Progenitor cell of endocrine pancreas (in vitro differentiated cells): ENCODE results near the gene SNAPIN. TPM values are rescaled to one million over a fixed set of nuclear protein-coding genes. Genes with fewer than 3 reads are reported as not detected.

Source experiments
- DNase-seq: peaks from one replicate; pipeline ENCODE4 v3.0.0; 2021; ENCODE audit warnings: low spot score; ENCODE audit not compliant: unreplicated experiment
- H3K27ac Mint-ChIP-seq: 2 replicates; pipeline ENCODE4 v1.8.0; 2021; ENCODE audit warnings: mild to moderate bottlenecking, moderate library complexity, mixed read lengths
- H3K27me3 Mint-ChIP-seq: 2 replicates; pipeline ENCODE4 v1.8.0; 2021; ENCODE audit warnings: mixed read lengths
- H3K36me3 Mint-ChIP-seq: 2 replicates; pipeline ENCODE4 v1.8.0; 2022; ENCODE audit warnings: mixed read lengths; ENCODE audit not compliant: insufficient read depth
- H3K4me1 Mint-ChIP-seq: 2 replicates; pipeline ENCODE4 v1.8.0; 2021; ENCODE audit warnings: low read depth, mixed read lengths
- H3K4me3 Mint-ChIP-seq: 2 replicates; pipeline ENCODE4 v1.8.0; 2021; ENCODE audit warnings: low read depth, mild to moderate bottlenecking, moderate library complexity, mixed read lengths
- H3K9me3 Mint-ChIP-seq: 2 replicates; pipeline ENCODE4 v1.8.0; 2021; ENCODE audit warnings: low read depth, mixed read lengths
- long read RNA-seq: library from polyadenylated mRNA; unstranded; transcript quantifications from one replicate; pipeline ENCODE4 v2.0.0, GENCODE V29; 2020
- total RNA-seq: library from RNA; stranded (reverse); gene quantifications from 2 replicates; pipeline ENCODE4 v1.2.1, GENCODE V29; 2021
- TF ChIP-seq, protein P1 (sequence below): fragments of 200-600 bp; sonication (generic); IDR thresholded peaks from one replicate; pipeline ENCODE4 v1.5.0; 2021; ENCODE audit warnings: antibody characterized with exemption, mild to moderate bottlenecking; ENCODE audit not compliant: unreplicated experiment

SNAPIN gene, protein sequence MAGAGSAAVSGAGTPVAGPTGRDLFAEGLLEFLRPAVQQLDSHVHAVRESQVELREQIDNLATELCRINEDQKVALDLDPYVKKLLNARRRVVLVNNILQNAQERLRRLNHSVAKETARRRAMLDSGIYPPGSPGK
- 38.0 and 42.3 TPM in 2 replicates for total RNA-seq
- long read RNA-seq, transcript SNAPIN-201 (4 exons, 1,030 nt): major isoform, 17 of 21 reads
- long read RNA-seq, partial matches to known transcripts: 0 of 21 reads
- long read RNA-seq, other reads (novel, unspliced or antisense): 3 of 21 reads

- peaks cover 20% of the 10 kb centered on the region for H3K4me1 Mint-ChIP-seq
- H3K27me3 Mint-ChIP-seq: no peaks in the 10 kb centered on the region
- no peaks in the 10 kb centered on the region for H3K9me3 Mint-ChIP-seq
- TF ChIP-seq, protein P1, sequence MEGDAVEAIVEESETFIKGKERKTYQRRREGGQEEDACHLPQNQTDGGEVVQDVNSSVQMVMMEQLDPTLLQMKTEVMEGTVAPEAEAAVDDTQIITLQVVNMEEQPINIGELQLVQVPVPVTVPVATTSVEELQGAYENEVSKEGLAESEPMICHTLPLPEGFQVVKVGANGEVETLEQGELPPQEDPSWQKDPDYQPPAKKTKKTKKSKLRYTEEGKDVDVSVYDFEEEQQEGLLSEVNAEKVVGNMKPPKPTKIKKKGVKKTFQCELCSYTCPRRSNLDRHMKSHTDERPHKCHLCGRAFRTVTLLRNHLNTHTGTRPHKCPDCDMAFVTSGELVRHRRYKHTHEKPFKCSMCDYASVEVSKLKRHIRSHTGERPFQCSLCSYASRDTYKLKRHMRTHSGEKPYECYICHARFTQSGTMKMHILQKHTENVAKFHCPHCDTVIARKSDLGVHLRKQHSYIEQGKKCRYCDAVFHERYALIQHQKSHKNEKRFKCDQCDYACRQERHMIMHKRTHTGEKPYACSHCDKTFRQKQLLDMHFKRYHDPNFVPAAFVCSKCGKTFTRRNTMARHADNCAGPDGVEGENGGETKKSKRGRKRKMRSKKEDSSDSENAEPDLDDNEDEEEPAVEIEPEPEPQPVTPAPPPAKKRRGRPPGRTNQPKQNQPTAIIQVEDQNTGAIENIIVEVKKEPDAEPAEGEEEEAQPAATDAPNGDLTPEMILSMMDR: peak; percentile 22
- H3K4me3 Mint-ChIP-seq: peak within 1 kb of the TSS; percentile 95
- H3K36me3 Mint-ChIP-seq: peaks cover 15% of the 10 kb centered on the region
- H3K27ac Mint-ChIP-seq: peak within 1 kb of the TSS; percentile 96
- peak; percentile 75 for DNase-seq
Observed at GRCh38 chr1:153658400-153659174, at the start of gene SNAPIN. TSS of gene SNAPIN (plus strand) at chr1:153658703. CDS start at chr1:153658744, 41 bp downstream.

DNA sequence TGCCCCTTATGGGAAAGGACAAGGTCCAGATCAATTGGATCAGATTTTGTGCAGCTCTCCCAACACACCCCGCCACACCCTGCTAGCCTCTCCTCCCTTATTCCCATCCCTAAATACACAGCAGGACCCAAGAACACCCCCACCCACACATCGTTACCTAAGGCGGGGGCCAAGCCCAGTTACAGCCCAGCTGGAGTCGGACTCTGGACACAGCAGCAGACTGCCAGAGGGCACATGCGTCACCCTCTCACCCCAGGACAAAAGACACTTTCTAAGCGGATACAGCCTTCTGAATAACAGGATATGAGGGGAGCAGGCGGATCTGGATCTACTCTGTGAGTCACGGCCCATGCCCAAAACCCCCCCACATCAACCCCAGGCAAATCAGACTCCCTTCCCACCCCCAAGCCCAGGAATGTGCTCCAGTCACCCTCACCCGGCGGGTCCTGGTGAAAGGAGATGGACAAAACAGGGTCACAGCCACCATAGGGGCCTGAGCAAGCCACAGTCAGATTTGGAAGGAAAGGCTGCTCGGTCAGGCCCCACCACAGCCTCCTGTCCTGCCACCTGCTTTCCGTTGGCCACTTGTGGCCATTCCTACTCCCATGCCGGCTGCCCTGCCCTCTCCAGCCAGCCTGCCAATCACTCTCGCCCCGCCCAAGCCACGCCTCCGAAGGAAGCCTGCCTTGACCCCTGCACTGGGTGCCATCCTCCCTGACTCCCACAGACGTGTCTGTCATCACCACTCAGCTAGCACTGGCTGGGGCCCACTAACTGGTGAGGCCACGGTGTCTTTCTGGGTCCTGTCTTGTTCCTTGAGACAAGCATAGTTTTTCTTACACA is 49.5 kb upstream of the SNAPIN start:
- TF ChIP-seq, protein P1: no peak
- DNase-seq: no peak
- Mint-ChIP-seq H3K27me3 (no peaks in the 10 kb centered on the region), H3K4me3 (peak overlapping the region; percentile 43), H3K36me3 (peaks cover 8% of the 10 kb centered on the region), H3K27ac (no peak overlapping the region), H3K9me3 (no peaks in the 10 kb centered on the region), H3K4me1 (peaks cover 40% of the 10 kb centered on the region)

DNA sequence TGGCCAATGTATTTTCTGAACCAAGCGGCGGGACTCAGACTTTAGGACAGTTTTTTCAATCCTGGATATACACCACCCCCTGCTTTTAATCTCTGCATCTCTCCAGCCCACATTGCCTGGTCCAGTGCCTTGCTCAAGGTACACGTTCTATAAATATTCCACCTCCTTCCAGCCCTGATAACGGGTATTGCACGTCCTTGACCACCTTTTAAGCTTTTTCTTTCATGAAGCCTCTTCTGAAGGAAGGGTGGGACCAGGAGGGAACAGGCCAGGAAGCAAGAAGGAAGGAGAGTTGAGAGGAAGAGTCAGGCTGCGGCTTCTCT is 49.0 kb upstream of the SNAPIN start:
- DNase-seq: no peak
- Mint-ChIP-seq H3K9me3 (no peaks in the 10 kb centered on the region), H3K4me3 (peak overlapping the region; percentile 43), H3K4me1 (peaks cover 40% of the 10 kb centered on the region), H3K27ac (no peak overlapping the region), H3K36me3 (peaks cover 8% of the 10 kb centered on the region), H3K27me3 (no peaks in the 10 kb centered on the region)
- TF ChIP-seq, protein P1: no peak

DNA sequence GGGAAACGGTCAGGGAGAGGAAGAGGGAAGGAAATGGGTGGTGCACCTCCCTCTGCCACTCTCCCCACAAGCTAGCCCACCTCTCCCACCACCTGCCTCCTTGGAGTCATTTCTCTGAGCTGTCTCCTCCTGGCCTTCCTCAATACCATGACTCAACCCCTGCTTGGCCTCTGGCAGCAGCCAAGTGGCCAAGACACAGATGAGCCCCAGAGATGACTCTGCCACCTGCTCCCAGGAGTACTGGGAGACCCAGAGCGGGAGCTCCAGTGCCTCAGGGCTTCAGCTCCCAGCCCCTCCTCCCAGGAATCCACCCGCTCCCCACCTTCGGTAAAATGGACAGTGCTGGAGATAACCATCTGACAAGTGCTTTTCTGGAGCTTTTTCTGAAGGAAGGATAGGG is 48.2 kb upstream of the SNAPIN start:
- Mint-ChIP-seq H3K36me3 (peaks cover 5% of the 10 kb centered on the region), H3K27me3 (no peaks in the 10 kb centered on the region), H3K9me3 (no peaks in the 10 kb centered on the region), H3K27ac (no peak overlapping the region), H3K4me3 (no peak overlapping the region), H3K4me1 (peaks cover 40% of the 10 kb centered on the region)
- TF ChIP-seq, protein P1: no peak
- DNase-seq: no peak

DNA sequence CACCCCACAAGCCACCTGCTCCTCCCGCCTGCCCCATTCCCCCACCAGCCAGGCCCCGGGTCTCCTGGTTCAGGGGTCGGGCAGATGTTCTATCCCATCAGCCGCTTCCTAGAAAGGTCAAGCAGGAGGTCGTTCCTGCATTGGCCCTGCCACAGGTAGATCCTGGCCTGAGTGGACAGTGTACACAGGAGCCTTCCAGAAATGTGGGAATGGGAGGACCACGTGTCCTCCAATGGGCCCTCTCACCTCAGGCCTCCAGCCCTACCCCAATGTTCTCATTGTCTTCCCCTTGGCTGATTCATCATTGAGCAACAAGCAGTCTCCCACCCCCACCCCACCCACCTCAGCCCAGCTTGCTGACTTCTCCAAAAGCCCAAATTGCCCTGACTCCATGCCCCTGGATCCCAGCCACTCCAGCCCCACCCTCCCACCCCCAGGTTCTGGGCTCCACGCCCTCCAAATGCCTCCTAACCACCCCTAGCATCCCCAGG is 47.6 kb upstream of the SNAPIN start:
- Mint-ChIP-seq H3K4me3 (no peak overlapping the region), H3K27me3 (no peaks in the 10 kb centered on the region), H3K36me3 (peaks cover 5% of the 10 kb centered on the region), H3K9me3 (no peaks in the 10 kb centered on the region), H3K27ac (peak overlapping the region; percentile 36), H3K4me1 (peaks cover 40% of the 10 kb centered on the region)
- TF ChIP-seq, protein P1: no peak
- no peak for DNase-seq
